ENCODE results near the gene TLCD1.

DNA sequence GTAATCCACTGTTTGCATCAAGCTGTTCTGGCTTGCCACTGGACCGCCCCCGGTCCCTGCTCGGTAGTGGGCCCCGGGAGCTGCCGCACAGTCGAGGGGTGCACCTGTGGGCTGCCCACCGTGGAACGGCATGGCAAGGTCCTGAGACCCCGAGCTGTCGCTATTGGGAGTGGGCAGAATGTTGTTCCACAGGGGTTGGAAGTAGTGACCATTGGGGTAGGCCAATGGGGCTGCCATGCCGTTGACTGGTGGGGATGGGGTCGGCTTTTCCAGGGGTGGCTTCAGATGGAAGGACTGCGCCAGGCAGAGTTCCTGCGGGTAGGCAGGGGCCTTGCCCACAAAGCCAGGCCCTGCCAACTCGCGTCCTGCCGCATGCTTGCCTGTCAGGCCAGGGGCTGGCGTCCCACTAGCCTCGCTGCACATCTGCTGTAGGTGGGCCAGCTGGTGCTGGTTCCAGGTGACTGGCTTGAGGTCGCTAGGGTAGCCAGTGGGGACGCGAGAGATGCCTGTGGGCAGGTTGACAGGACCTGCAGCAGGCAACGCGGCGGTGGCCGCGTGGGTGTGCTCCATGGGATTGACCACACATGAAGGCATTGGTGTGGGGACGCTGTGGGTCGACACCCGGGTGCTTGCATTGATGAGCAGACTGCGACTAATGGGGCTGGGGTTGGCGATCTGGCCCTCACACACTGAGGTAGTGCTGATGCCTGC, 32.5 kb upstream of the TLCD1 start:
- TF ChIP-seq POLR2A (IDR thresholded peaks at IDR 0.05; ENCODE audit: low read depth, low read length) (peak; percentile 37; the same call in 1 of the 2 replicates), EGR1 (IDR thresholded peaks at IDR 0.05; ENCODE audit: borderline replicate concordance in 1 of 2, low read depth in 2 of 2, low read length in 2 of 2) (no peak), ZNF274 (IDR thresholded peaks at IDR 0.05; ENCODE audit: insufficient read depth, insufficient read length) (no peak), EZH2 (IDR thresholded peaks at IDR 0.05; ENCODE audit: borderline replicate concordance, control insufficient read depth, low read depth, low read length) (no peak), RAD21 (IDR thresholded peaks at IDR 0.05; ENCODE audit: insufficient read depth, low read depth, low read length) (no peak), LARP7 (IDR thresholded peaks at IDR 0.05) (no peak), CREB1 (IDR thresholded peaks at IDR 0.05; ENCODE audit: low read depth) (no peak), SIX5 (IDR thresholded peaks at IDR 0.05; ENCODE audit: low read depth, low read length, severe bottlenecking) (no peak), SRF (IDR thresholded peaks at IDR 0.05; ENCODE audit: low read depth in 2 of 2, low read length in 2 of 2) (no peak)
- TF ChIP-seq, protein P1, sequence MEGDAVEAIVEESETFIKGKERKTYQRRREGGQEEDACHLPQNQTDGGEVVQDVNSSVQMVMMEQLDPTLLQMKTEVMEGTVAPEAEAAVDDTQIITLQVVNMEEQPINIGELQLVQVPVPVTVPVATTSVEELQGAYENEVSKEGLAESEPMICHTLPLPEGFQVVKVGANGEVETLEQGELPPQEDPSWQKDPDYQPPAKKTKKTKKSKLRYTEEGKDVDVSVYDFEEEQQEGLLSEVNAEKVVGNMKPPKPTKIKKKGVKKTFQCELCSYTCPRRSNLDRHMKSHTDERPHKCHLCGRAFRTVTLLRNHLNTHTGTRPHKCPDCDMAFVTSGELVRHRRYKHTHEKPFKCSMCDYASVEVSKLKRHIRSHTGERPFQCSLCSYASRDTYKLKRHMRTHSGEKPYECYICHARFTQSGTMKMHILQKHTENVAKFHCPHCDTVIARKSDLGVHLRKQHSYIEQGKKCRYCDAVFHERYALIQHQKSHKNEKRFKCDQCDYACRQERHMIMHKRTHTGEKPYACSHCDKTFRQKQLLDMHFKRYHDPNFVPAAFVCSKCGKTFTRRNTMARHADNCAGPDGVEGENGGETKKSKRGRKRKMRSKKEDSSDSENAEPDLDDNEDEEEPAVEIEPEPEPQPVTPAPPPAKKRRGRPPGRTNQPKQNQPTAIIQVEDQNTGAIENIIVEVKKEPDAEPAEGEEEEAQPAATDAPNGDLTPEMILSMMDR (IDR thresholded peaks at IDR 0.05 in 2 of 3, conservative IDR thresholded peaks at IDR 0.05 in 1 of 3; ENCODE audit: control insufficient read depth in 2 of 3, extremely low read depth in 1 of 3, insufficient read depth in 1 of 3, low read depth in 3 of 3, low read length in 3 of 3) = no peak
- TF ChIP-seq, protein P2, sequence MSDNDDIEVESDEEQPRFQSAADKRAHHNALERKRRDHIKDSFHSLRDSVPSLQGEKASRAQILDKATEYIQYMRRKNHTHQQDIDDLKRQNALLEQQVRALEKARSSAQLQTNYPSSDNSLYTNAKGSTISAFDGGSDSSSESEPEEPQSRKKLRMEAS (IDR thresholded peaks at IDR 0.05; ENCODE audit: low read depth, low read length) = no peak
- TF ChIP-seq, protein P3, sequence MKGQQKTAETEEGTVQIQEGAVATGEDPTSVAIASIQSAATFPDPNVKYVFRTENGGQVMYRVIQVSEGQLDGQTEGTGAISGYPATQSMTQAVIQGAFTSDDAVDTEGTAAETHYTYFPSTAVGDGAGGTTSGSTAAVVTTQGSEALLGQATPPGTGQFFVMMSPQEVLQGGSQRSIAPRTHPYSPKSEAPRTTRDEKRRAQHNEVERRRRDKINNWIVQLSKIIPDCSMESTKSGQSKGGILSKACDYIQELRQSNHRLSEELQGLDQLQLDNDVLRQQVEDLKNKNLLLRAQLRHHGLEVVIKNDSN (IDR thresholded peaks at IDR 0.05; ENCODE audit: borderline replicate concordance, extremely low read length, insufficient read depth, low read depth, low read length) = no peak
- TF ChIP-seq, protein P4, sequence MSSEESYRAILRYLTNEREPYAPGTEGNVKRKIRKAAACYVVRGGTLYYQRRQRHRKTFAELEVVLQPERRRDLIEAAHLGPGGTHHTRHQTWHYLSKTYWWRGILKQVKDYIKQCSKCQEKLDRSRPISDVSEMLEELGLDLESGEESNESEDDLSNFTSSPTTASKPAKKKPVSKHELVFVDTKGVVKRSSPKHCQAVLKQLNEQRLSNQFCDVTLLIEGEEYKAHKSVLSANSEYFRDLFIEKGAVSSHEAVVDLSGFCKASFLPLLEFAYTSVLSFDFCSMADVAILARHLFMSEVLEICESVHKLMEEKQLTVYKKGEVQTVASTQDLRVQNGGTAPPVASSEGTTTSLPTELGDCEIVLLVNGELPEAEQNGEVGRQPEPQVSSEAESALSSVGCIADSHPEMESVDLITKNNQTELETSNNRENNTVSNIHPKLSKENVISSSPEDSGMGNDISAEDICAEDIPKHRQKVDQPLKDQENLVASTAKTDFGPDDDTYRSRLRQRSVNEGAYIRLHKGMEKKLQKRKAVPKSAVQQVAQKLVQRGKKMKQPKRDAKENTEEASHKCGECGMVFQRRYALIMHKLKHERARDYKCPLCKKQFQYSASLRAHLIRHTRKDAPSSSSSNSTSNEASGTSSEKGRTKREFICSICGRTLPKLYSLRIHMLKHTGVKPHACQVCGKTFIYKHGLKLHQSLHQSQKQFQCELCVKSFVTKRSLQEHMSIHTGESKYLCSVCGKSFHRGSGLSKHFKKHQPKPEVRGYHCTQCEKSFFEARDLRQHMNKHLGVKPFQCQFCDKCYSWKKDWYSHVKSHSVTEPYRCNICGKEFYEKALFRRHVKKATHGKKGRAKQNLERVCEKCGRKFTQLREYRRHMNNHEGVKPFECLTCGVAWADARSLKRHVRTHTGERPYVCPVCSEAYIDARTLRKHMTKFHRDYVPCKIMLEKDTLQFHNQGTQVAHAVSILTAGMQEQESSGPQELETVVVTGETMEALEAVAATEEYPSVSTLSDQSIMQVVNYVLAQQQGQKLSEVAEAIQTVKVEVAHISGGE (CRISPR knock-in tag; IDR thresholded peaks at IDR 0.05) = no peak

Data from GM12878 (cell line).